NCI-H748 (cell line): ENCODE measurements around the gene COIL.
A peak's percentile ranks its signal among the peaks of the same experiment; 100 is the strongest.
"Not testable (repeated sequence)": the region's sequence is repeated elsewhere in the genome, so short reads cannot be mapped to it uniquely, and the experiment has no call there.

Source experiments
- DNase-seq: peaks from one replicate; lab custom pipeline; 2025; ENCODE audit not compliant: unreplicated experiment; lab: John Stamatoyannopoulos, UW

The COIL gene

DNA sequence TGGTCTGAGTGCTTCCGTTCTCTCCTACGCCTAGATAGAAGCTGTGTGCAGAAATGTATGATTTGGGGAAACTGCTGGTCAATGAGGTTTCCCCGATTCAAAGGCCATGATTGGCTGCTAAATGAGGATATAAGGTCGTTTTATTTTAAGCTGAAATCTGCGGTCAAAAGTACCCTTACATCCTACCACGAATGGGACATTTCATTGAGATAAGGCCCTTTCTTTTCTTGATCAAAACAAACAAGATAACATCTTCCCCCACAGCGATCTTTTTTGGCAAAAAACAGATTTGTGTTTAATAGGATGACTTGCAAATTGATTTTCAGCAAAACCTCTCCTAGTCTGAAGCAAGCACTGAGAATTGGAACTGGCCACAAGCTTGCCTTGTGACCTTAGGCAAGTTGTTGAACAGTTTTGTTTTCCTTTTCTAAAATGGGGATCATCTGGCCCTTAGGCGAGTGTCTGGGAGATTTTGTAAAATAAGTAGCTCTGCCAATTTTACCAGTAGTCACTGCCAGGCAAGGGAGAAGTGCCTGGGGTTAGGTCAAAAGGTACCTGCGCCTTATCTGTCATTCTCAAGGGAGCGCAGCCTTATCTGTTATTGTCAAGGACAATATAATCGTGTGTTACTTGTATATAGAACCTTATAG is 17.7 kb upstream of the COIL start:
- DNase-seq: no peak

DNA sequence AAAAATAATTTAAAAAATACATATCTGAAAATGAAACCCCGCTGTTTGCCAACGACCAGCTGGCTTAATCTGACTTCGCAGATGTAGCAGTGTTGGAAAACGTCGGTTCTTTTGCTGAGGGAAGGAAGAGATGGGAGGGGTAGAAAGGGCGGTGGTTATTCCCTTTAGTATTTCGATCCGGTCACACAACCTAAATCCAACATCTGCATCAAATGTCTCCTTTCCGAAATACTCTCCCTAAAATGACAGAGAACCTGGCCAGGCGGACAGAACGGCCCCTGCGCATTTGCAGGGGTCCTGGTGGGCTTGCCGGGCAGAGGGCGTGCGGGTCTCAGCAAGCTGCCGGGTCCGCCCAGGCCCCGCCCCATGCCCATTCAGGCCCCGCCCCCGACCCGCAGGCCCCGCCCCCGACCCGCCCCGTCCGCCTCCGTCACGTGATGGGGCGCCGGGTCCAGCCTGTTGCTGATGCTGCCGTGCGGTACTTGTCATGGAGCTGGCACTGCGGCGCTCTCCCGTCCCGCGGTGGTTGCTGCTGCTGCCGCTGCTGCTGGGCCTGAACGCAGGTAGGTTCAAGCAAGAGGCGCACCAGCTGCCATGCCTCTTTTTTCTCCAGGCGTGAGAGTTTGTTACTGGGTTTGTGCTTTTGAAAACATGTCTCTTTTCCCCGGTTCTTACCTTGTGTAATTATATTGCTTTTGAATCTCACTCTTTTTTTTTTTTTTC is 17.0 kb upstream of the COIL start, which contains the start of gene SCPEP1:
SCPEP1 (plus strand) TSS at position 459 of the 723 bp plus-strand sequence; CDS start at position 488, 29 bp downstream.
- DNase-seq: peak; percentile 94

DNA sequence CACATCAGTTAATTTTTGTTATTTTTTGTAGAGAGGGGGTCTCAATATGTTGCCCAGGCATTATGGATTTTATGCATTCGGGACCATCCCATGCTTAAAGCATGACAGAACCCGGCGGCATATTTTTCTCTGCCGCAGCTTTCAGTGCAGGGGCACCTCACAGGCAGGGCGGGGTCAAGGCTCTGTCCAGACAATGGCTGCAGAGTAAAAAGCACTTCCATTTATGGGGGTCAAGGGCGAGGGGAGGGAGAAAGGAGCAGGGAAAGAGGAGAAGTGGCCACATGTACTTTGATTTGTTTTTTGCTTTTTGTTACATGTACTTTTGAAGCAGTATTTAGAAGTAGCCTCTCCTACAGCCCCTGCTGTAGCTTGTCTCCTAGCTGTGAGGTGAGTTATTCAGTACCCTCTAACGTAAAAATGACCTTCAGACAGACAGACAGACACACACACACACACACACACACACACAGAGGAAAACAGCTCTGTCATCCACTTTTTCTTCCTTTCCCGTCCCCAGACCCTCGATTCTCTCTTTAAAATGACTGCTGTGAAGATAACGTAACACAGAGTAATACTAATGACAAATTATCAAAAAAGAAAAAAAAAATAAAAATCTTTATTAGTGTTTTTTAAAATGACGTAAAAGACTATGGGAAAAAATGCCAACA is 16.2 kb upstream of the COIL start:
- peak; percentile 18 for DNase-seq

DNA sequence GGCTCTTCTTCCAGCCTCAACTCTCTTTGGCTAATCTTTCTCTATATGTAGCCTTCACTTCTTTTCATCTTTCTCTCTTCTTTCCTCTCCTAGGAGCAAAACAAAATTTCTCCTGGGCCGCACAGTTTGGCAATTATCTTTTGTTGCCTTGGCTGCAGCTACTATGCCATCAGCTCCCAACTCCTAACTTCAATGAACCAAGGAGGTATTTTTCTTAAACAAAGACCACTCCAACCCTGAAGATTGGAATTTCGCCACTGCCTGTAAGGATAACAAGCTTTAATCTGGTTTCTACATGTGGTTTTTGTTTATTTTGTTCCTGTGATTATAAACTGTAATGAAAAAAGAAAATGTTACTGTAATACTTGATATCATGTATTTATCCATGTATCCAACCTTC is 14.8 kb upstream of the COIL start:
- no peak for DNase-seq

DNA sequence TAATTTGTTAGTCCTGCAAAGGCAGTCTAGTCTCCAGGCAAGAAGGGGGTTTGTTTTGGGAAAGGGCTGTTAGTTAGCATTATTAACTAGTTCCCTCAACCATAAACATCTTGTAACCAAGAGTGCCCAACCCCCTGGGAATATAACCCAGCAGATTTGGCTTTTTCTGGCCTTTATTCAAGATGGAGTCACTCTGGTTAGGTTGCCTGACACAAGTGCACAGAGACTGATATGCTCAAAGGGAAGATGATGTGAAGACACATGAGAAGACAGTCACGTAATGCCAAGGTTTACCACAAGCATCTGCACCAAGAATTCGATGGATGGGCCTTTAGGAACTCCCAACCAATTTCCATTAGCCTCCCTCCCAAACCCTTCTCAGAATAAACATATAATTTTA is 13.2 kb upstream of the COIL start:
- DNase-seq: no peak

DNA sequence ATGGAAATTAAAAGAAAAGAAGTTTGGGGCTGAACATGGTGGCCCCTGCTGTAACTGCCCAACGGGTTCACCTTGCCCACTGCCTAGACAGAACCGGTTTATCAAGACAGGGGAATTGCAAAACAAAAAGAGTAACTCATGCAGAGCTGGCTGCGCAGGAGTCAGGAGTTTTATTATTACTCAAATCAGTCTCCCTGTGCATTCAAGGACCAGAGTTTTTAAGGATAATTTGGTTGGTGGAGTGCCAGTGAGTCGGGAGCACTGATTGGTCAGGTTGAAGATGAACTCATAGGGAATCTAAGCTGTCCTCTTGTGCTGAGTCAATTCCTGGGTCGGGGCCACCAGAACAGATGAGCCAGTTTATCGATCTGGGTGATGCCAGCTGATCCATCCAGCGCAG is 12.7 kb upstream of the COIL start:
- DNase-seq: peak; percentile 38

DNA sequence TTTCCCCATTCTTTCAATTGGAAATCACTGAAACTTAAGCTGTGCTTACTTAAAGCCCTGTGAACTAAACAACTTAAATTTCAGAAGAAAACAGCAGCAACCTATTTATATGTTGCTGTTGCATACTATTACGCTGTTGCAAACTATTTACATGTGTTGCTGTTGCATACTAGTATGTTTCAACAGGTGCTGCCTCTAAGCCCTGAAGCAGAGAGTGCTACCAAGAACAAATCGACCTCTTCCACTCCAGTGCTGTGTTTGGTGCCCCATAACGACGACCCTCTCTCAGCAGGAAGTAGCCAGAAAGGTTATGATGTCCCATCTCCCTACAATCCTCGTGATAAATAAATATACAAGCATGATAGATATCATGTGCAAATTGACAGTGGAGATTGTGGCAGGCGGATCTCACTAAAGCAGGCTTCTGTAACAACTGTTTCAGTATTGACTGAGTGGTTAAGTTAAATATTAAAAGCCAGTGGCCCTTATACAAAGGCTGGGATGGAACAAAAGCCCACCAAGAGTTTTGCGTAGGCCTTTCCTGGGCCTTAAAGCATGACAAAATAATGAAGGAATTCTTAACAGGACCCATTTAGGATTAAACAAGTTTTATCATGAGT is 11.4 kb upstream of the COIL start:
- DNase-seq: no peak

DNA sequence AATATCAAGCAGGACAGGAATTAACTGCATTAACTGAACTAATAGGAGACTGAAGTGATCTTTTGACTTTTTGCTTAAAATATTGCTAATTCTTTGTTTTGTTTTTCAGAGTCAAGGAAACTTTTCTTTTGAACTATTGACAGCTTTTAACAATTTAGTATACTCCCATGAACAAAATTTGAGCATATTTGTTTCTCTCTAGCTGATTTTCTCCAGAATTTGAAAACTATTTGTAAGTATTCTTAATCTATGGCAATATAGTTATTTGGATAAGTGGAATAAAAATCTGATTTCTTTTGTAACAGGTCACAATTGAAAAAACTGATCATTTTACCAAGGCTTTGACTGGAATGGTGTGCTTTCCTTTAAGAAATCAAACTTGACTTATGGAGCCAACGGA is 10.1 kb upstream of the COIL start:
- DNase-seq: no peak

DNA sequence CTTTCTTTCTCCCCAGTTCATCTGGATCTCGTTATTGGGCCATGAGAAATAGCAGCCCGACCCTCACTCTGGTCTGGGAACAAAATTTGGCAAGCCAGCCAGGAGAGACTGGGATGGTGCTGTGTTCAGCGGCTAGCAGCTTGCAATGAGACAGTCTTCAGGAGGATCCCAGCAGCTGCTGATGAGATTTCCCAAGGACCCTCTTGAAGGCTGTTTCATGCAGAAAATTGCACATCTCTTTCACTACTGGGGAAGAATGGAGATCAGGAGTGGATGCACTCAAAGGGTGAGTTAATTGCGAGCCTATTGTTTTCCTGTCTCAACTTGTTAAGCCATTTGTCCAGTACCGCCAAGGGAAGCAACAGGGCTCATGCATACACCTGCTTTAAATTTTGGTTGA is 5.5 kb upstream of the COIL start:
- peak; percentile 88 for DNase-seq

DNA sequence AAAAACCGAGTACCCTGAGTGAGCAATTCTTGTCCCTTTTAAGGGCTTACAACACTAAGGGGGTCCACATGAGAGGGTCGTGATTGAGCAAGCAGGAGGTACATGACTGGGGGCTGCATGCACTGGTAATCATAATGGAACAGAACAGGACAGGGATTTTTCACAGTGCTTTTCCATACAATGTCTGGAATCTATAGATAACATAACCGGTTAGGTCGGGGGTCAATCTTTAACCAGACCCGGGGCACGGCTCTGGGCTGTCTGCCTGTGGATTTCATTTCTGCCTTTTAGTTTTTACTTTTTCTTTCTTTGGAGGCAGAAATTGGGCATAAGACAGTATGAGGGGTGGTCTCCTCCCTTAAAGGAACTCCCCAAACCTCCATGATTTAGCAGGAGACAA is 4.8 kb upstream of the COIL start:
- DNase-seq: not testable (repeated sequence)

DNA sequence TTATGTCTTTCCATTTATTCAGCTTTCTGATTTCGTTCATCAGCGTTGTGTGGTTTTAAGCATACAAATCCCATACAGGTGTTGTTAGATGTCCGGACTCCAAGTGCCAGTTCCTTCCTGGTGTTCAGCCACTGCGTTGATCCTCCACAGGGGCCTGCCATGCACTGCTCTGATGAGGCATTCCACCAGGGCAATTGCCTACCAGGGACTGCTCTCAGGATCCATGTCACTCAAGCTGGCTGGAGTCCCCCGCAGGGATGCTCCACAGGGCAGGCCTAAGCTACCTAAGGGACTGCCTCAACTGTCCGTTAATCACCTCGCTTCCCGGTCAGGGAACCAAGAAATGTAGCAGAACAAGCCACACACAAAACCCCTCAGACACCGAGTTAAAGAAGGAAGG is 4.4 kb upstream of the COIL start:
- DNase-seq: not testable (repeated sequence)

DNA sequence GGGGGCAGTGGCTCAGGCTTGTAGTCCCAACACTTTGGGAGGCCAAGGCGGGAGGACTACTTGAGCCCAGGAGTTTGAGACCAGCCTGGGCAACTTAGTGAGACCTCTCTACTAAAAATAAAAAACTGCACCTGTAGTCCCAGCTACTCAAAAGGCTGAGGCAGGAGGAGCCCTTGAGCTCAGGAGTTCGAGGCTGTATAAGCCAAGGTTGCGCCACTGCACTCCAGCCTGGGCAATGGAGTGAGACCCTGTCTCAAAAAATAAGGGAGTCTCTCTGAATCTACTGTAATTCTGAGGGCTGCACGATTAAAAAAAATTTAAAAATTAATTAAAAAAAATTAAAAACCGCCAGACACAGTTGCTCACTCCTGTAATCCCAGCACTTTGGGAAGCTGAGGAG is 3.9 kb downstream of the COIL start:
- no peak for DNase-seq

DNA sequence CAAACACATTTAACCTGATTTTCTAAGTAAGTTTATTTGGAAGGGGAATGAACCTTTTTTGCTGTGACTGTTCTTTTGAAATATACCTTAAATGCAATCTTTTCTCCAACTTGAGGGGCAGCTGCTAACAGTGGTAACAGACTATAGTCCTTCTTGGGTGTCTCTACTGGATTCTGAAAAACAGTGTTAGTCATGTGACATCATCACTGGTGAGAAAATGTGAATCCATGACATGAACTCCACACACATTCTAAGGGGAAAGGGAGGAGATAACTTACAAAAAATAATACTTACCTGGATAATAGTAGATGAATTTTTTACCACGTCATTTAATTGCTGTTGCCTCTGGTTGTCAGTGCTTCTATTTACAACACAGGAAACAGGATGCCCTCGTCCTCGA is 11.3 kb downstream of the COIL start:
- DNase-seq: no peak

DNA sequence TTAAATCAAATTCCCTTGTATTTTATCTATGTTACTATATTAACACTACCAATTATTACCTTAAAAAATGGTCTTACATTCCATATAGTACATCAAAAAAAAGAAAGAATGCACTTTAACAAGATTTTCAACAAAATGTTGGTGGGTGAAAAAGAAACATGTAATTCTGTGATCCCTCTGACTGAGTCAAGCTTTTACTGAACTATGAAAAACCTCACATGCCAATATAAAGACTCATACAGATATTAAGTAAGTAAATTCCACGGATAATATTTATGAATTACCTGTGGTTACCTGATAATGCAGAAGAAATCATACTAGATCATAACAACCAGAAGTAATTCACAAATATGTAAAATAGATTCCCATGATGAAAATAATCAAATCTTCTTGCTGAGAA is 12.4 kb downstream of the COIL start:
- DNase-seq: no peak

DNA sequence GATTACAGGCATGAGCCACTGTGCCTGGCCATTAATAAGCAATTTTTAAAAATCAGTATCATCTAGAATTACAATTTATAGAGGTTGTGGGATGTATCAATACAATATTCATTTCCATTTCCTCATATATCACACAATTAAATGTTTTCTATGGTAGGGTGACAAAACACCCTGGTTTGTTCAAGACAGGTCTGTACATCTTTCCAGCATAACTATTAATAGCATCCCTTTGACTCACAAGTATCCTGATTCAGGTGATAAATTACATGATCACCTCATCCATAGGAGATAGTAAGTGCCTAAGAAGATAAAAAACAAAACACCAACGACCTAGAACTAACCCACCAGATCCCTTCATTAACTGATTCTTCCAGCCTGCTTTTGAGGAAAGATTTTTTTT is 13.1 kb downstream of the COIL start:
- no peak for DNase-seq

DNA sequence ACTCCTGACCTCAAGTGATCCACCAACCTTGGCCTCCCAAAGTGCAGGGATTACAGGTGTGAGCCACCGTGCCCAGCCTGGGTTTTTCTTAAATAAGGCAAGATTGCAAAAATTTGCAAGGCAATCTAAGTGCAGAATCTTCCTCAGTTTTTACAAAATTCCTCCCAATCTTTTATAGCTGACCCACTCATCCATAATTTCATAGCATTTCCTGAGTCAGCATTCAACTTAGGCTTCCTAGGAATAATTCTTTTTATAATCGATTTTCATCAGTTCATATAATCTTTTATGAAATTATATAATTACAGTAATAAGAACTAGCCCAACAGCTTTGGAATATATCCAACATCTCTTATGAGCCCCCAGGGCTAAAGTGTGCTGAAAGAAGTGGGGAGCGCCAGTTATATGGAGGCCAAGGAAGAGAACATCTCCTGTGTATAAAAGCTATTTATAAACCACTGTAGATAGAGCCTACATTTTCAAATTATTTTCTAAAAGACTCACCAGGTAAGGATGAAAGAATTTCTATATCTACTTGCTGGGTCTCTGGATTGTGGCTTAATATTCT is 14.8 kb downstream of the COIL start:
- no peak for DNase-seq

DNA sequence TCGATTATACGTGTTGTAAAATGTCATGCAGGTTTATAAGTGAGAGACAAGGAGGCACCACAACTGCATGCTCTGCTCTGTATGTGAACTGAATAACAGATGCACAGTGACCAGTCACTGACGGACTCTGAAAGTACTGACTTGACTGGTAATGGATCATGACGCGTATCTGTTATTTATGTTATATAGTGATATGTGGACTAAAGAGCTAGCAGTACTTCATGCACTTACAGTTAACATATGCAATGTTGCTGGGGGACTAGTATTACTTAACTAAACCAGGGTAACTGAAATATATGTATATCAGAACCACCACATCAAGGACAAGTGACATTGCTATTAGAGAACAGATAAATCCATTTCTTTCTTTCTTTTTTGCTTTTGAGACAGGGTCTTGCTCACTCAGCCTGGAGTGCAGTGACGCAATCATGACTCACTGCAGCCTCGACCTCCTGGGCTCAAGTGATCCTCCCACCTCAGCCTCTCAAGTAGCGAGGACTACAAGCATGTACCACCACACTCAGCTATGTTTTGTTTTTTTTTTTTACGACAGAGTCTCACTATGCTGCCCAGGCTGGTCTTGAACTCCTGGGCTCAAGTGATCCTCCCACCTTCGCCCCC is 17.2 kb downstream of the COIL start:
- DNase-seq: no peak

DNA sequence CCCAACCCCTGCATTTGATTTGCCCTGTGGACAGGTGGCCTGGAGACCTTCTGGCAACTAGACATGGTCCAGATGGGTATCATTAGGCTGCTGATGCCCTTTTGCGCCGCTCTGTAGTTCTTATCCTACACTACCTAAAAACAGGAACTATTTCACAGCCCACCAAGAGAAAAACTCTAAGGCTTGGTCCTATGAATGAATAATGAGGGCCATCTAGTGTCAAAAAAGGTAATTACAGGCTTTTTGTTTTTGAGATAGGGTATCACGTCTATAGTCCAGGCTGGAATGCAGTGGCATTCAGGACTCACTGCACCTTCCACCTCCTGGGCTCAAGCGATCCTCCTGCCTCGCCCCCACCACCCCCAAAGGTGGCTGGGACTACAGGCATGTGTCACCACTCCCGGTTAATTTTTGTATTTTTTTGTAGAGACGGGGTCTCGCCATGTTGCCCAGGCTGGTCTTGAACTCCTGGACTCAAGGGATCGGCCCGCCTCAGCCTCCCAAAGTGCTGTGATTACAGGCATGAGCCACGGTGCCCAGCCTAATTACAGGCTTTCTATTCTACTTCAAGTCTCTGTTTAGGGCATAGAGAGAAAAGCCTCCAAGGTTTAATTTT is 20.9 kb downstream of the COIL start:
- peak; percentile 63 for DNase-seq

DNA sequence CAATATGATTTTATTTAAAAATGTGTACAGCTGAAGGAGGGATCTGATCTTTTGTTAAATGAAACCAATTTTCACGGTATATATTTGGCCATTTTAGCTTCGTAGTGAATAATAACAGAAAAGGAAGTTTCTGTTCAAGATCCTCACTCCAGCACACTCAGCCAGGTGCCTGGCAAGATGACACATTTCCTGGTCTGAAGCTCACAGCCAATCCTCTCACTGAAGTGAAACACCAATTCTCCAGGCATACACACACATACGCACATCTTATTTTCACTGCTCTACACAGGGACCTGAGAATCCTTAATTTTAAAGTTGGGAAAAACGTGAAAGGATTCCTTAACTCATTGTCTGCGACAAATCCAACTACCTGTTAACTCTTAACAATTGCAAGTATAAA is 22.6 kb downstream of the COIL start:
- not testable (repeated sequence) for DNase-seq

DNA sequence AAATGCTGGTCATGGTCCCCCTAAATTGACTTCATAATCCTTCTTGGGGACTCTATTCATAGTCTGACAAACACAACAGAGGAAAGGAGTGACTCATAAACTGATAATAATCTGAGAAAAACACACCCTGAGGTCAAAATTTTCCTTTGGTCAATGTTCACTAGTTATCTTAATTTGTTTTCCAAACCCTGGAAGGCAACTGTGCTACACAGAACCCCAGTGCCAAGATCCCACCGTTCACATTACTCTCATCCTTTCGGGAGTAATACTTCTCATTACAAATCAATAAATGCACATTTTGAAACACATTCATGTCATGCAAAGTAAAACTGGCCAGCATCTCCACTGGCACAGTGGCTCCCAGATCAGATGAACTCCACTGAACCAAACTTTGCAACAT is 23.2 kb downstream of the COIL start:
- no peak for DNase-seq
